Smooth muscle cell (in vitro differentiated cells): ENCODE results near the gene USP19. TPM values are rescaled to one million over a fixed set of nuclear protein-coding genes. Genes with fewer than 3 reads are reported as not detected.

ENCODE experiments used
- DNase-seq: peaks from one replicate; lab custom pipeline; 2025; ENCODE audit not compliant: unreplicated experiment; lab: John Stamatoyannopoulos, UW
- H2AFZ ChIP-seq: fragments of 200-600 bp; sonication (generic); 2 replicates; pipeline ENCODE4 v1.6.0; 2016; ENCODE audit warnings: antibody characterized with exemption, low read depth, mild to moderate bottlenecking
- H3F3A ChIP-seq: fragments of 200-600 bp; sonication (generic); 2 replicates; pipeline ENCODE4 v1.6.0; 2017; ENCODE audit warnings: antibody characterized with exemption, low read depth
- H3K27ac ChIP-seq: fragments of 200-600 bp; sonication (generic); 2 replicates; pipeline ENCODE4 v1.5.1; 2016; ENCODE audit warnings: low read depth, mild to moderate bottlenecking
- H3K27me3 ChIP-seq: fragments of 200-600 bp; sonication (generic); 2 replicates; pipeline ENCODE4 v1.6.1; 2016; ENCODE audit warnings: low read depth, mild to moderate bottlenecking
- H3K36me3 ChIP-seq: fragments of 200-600 bp; sonication (generic); 2 replicates; pipeline ENCODE4 v1.5.1; 2016; ENCODE audit warnings: low read depth
- H3K4me1 ChIP-seq: fragments of 200-600 bp; sonication (generic); 2 replicates; pipeline ENCODE4 v1.5.1; 2016; ENCODE audit warnings: low read depth
- H3K4me2 ChIP-seq: fragments of 200-600 bp; sonication (generic); 2 replicates; pipeline ENCODE4 v1.6.0; 2016; ENCODE audit warnings: mild to moderate bottlenecking
- H3K4me3 ChIP-seq: fragments of 200-600 bp; sonication (generic); 2 replicates; pipeline ENCODE4 v1.5.1; 2016; ENCODE audit warnings: mild to moderate bottlenecking
- H3K79me2 ChIP-seq: fragments of 200-600 bp; sonication (generic); 2 replicates; pipeline ENCODE4 v1.6.0; 2016; ENCODE audit warnings: low read depth, mild to moderate bottlenecking
- H3K9ac ChIP-seq: fragments of 200-600 bp; sonication (generic); 2 replicates; pipeline ENCODE4 v1.6.0; 2016; ENCODE audit warnings: low read depth
- H3K9me3 ChIP-seq: fragments of 200-600 bp; sonication (generic); replicated peaks from 2 replicates; pipeline ENCODE4 v1.5.1; 2016; ENCODE audit warnings: low read depth
- H4K20me1 ChIP-seq: fragments of 200-600 bp; sonication (generic); 2 replicates; pipeline ENCODE4 v1.6.0; 2016; ENCODE audit warnings: low read depth
- CTCF ChIP-seq: fragments of 200-600 bp; sonication (generic); IDR thresholded peaks from 2 replicates; pipeline ENCODE4 v1.5.1; 2017; ENCODE audit warnings: borderline replicate concordance, mild to moderate bottlenecking, antibody characterized with exemption; ENCODE audit not compliant: insufficient read depth, poor library complexity, severe bottlenecking
- WGBS: methylation state at CpG from one replicate; pipeline ENCODE4 v1.1.7; 2016; ENCODE audit warnings: low lambda C conversion rate; 5-methylcytosine and 5-hydroxymethylcytosine counted together
- polyA plus RNA-seq: library from polyadenylated mRNA; unstranded; fragments of >200 nt; fragmentation: Nextera tagmentation; extraction: Ambion mirVana; gene quantifications from 2 replicates; pipeline ENCODE4 v1.2.1, GENCODE V29; 2016
- total RNA-seq: library from RNA; depleted of rRNA; stranded (reverse); fragments of >200 nt; gene quantifications from 2 replicates; pipeline ENCODE4 v1.2.3, GENCODE V29; 2014

Gene USP19
- total and polyA plus RNA-seq, 2 experiments from 2014 or later: 21.1 to 22.1 TPM

- H3K79me2 ChIP-seq: no peaks in the 10 kb centered on the region
- no peak for DNase-seq
- no peak overlapping the region for H3K9ac ChIP-seq
- no peak overlapping the region for H3K27ac ChIP-seq
- no peak overlapping the region for H3K4me2 ChIP-seq
- H3K27me3 ChIP-seq: no peaks in the 10 kb centered on the region
- H3K4me3 ChIP-seq: no peak overlapping the region
- H4K20me1 ChIP-seq: no peaks in the 10 kb centered on the region
- WGBS: 96% methylated on average over 14 of the region's 14 CpGs
- TF ChIP-seq CTCF: no peak
- H3K9me3 ChIP-seq: no peaks in the 10 kb centered on the region
- no peak overlapping the region for H2AFZ ChIP-seq
- no peaks in the 10 kb centered on the region for H3K4me1 ChIP-seq
- H3F3A ChIP-seq: no peaks in the 10 kb centered on the region
- H3K36me3 ChIP-seq: no peaks in the 10 kb centered on the region
These were observed 8.4 kb downstream of the USP19 start for GRCh38 chr3:49112262-49112661.

GRCh38 chr3:49111347-49111746 is 9.3 kb downstream of the USP19 start:
- no peak overlapping the region for H2AFZ ChIP-seq
- H3K9me3 ChIP-seq: no peaks in the 10 kb centered on the region
- no peaks in the 10 kb centered on the region for H3F3A ChIP-seq
- TF ChIP-seq CTCF: no peak
- H3K79me2 ChIP-seq: no peaks in the 10 kb centered on the region
- H4K20me1 ChIP-seq: no peaks in the 10 kb centered on the region
- no peak overlapping the region for H3K4me2 ChIP-seq
- no peak overlapping the region for H3K9ac ChIP-seq
- H3K4me1 ChIP-seq: no peaks in the 10 kb centered on the region
- no peak overlapping the region for H3K27ac ChIP-seq
- H3K36me3 ChIP-seq: no peaks in the 10 kb centered on the region
- no peak overlapping the region for H3K4me3 ChIP-seq
- no peaks in the 10 kb centered on the region for H3K27me3 ChIP-seq
- WGBS: 99% methylated on average over 6 of the region's 6 CpGs
- no peak for DNase-seq

- Histone ChIP-seq H3F3A (no peaks in the 10 kb centered on the region), H2AFZ (no peak overlapping the region), H3K27me3 (no peaks in the 10 kb centered on the region), H3K27ac (no peak overlapping the region), H3K4me2 (no peak overlapping the region), H3K9me3 (no peaks in the 10 kb centered on the region), H3K36me3 (no peaks in the 10 kb centered on the region), H3K4me1 (no peaks in the 10 kb centered on the region), H3K79me2 (no peaks in the 10 kb centered on the region), H3K4me3 (no peak overlapping the region), H4K20me1 (no peaks in the 10 kb centered on the region), H3K9ac (no peak overlapping the region)
- TF ChIP-seq CTCF: no peak
- no peak for DNase-seq
- WGBS: 97% methylated on average over 13 of the region's 13 CpGs
These were observed 9.8 kb downstream of the USP19 start for GRCh38 chr3:49110780-49111179.

- H3K4me2 ChIP-seq: no peak overlapping the region
- no peak for TF ChIP-seq CTCF
- H2AFZ ChIP-seq: no peak overlapping the region
- 93% methylated on average over 14 of the region's 14 CpGs for WGBS
- H3K79me2 ChIP-seq: peaks cover 12% of the 10 kb centered on the region
- H3F3A ChIP-seq: no peaks in the 10 kb centered on the region
- H3K9ac ChIP-seq: no peak overlapping the region
- H3K27me3 ChIP-seq: no peaks in the 10 kb centered on the region
- H3K4me1 ChIP-seq: peaks cover 11% of the 10 kb centered on the region
- H3K27ac ChIP-seq: no peak overlapping the region
- H3K36me3 ChIP-seq: no peaks in the 10 kb centered on the region
- no peak for DNase-seq
- no peak overlapping the region for H3K4me3 ChIP-seq
- no peaks in the 10 kb centered on the region for H3K9me3 ChIP-seq
- H4K20me1 ChIP-seq: no peaks in the 10 kb centered on the region
These were observed 12.3 kb downstream of the USP19 start for GRCh38 chr3:49108346-49108745.
